Heart right ventricle (tissue), 16 donors: ENCODE data around the gene GPC5. TPM values are rescaled to one million over a fixed set of nuclear protein-coding genes. Genes with fewer than 3 reads are reported as not detected.

Experiments
- ATAC-seq, 8 donors: fragments of 200-7000 bp; cut with Tn5 transposase; one replicate each; pipeline ENCODE4 v1.9.1; 2020; ENCODE audit warnings: mild to moderate bottlenecking in 8 of 8, moderate library complexity in 8 of 8, moderate number of reproducible peaks in 1 of 8
- DNase-seq, 2 donors: peaks; one replicate each; pipeline ENCODE4 v3.0.0-alpha.2; 2020
- H3K27ac ChIP-seq, 10 donors: fragments of 200-600 bp; sonication (generic) in 2 of 10; one replicate each; pipeline versions ENCODE4 v1.5.0 to v1.8.0; 2020 to 2022; ENCODE audit warnings: mild to moderate bottlenecking in 3 of 10
- H3K27me3 ChIP-seq, 7 donors: fragments of 200-600 bp; one replicate each; pipeline ENCODE4 v1.8.0; 2021 to 2022; ENCODE audit warnings: mild to moderate bottlenecking in 2 of 7
- H3K36me3 ChIP-seq, 9 donors: fragments of 200-600 bp; sonication (generic) in 1 of 9; one replicate each; pipeline versions ENCODE4 v1.5.0 to v1.8.0; 2020 to 2022; ENCODE audit warnings: mild to moderate bottlenecking in 2 of 9
- H3K4me1 ChIP-seq, 9 donors: fragments of 200-600 bp; sonication (generic) in 1 of 9; one replicate each; pipeline versions ENCODE4 v1.5.0 to v1.8.0; 2020 to 2022; ENCODE audit warnings: mild to moderate bottlenecking in 4 of 9
- H3K4me3 ChIP-seq, 10 donors: fragments of 200-600 bp; sonication (generic) in 2 of 10; one replicate each; pipeline versions ENCODE4 v1.5.0 to v1.8.0; 2020 to 2022; ENCODE audit warnings: mild to moderate bottlenecking in 7 of 10, moderate library complexity in 2 of 10
- H3K9me3 ChIP-seq, 11 donors: fragments of 200-600 bp in 10 of 11; sonication (generic) in 2 of 11; one replicate each; pipeline versions ENCODE4 v1.5.0 to v1.8.0; 2013 to 2022; ENCODE audit warnings: mild to moderate bottlenecking in 2 of 11, control low read depth in 1 of 11, moderate library complexity in 1 of 11
- WGBS, 2 donors: extraction: QIAGEN DNeasy Blood & Tissue Kit; methylation state at CpG; one replicate each; pipeline ENCODE4 v1.1.7; 2013; ENCODE audit warnings: inconsistent platforms in 1 of 2; 5-methylcytosine and 5-hydroxymethylcytosine counted together
- intact Hi-C, 10 donors: fragments of 100-400 bp; cut with DNase I; formaldehyde crosslinking; loops; one replicate each; pipeline versions ENCODE4 v1.11.1 to v1.14.2; 2022
- polyA plus RNA-seq, 2 donors: library from polyadenylated mRNA; stranded (reverse); fragments of 200-250 nt; gene quantifications; one replicate each; pipeline ENCODE4 v1.2.3, GENCODE V29; 2013
- total RNA-seq, 10 donors: library from RNA; stranded (reverse); fragmentation: NEBNext Ultra II Directional in 3 of 10; extraction: Animal tissue kit (Norgen Biotek cat#: 25700) in 3 of 10; gene quantifications; one replicate each; pipeline versions ENCODE4 v1.2.1 to v1.2.4, GENCODE V29; 2021 to 2023
- TF ChIP-seq, protein P1 (sequence below), 9 donors: fragments of 200-600 bp; sonication (generic) in 2 of 9; IDR thresholded peaks; one replicate each; pipeline versions ENCODE4 v1.5.0 to v1.8.0; 2021 to 2022; ENCODE audit warnings: antibody characterized with exemption in 9 of 9, mild to moderate bottlenecking in 5 of 9, moderate library complexity in 1 of 9
- donor health status: Arrhythmogenic right ventricular cardiomyopathy.
- donor health status: ischemic (EF 13 %, LVEDD 7.1; RV severe dilation, severe dysfunction).
- donor health status: healthy with polysubstance abuse.
- donor health status: DM: no; HTN: yes; CAD: no.
- donor health status: DM: no; HTN: no; CAD: no.
- donor health status: ischemic (EF 25% LVEDD 6.9; RV normal size, moderate dysfunction).
- donor health status: ischemic (EF 25% LVEDD 5.7; RV mildly dilated, moderate dysfunction).
- donor health status: healthy.
- donor health status: DM: yes; HTN: yes; CAD: no.
- donor health status: Ischemic cardiomyopathy.
- donor health status: ischemic (EF 35%, LVEDD 5.7; RV mildly dilated, moderate dysfunction).
- donor health status: nonischemic (EF 11% LVEDD 7.7; RV severe dilation, severe dysfunction).
- donor health status: DM: yes; HTN: yes; CAD: no.
- donor health status: PGD.
- donor health status: ischemic (EF 29% LVEDD 5.4; RV normal size, mild dysfunction).
- donor health status: nonischemic (EF 23%, LVEDD 6.1; RV moderate dilation, normal function).

GPC5 gene
- total and polyA plus RNA-seq, 12 donors = 0.01 to 3.5 (median 0.70) TPM; not detected in 1

DNA sequence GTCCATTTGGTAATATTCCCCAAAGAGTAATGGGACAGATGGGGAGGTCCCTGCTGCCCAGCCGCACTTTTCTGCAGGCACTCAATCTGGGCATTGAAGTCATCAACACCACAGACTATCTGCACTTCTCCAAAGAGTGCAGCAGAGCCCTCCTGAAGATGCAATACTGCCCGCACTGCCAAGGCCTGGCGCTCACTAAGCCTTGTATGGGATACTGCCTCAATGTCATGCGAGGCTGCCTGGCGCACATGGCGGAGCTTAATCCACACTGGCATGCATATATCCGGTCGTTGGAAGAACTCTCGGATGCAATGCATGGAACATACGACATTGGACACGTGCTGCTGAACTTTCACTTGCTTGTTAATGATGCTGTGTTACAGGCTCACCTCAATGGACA, 295.0 kb downstream of the GPC5 start:
- ATAC-seq = no peak

GRCh38 chr13:91698308-91698707, 299.9 kb downstream of the GPC5 start:
- TF ChIP-seq, protein P1, sequence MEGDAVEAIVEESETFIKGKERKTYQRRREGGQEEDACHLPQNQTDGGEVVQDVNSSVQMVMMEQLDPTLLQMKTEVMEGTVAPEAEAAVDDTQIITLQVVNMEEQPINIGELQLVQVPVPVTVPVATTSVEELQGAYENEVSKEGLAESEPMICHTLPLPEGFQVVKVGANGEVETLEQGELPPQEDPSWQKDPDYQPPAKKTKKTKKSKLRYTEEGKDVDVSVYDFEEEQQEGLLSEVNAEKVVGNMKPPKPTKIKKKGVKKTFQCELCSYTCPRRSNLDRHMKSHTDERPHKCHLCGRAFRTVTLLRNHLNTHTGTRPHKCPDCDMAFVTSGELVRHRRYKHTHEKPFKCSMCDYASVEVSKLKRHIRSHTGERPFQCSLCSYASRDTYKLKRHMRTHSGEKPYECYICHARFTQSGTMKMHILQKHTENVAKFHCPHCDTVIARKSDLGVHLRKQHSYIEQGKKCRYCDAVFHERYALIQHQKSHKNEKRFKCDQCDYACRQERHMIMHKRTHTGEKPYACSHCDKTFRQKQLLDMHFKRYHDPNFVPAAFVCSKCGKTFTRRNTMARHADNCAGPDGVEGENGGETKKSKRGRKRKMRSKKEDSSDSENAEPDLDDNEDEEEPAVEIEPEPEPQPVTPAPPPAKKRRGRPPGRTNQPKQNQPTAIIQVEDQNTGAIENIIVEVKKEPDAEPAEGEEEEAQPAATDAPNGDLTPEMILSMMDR (IDR thresholded peaks at IDR 0.05) = no peak
- H3K27me3 ChIP-seq = no peaks in the 10 kb centered on the region
- DNase-seq (no peak), ATAC-seq (no peak)
- intact Hi-C loops = no loop called here
- no peak overlapping the region for H3K27ac ChIP-seq
- 90 to 92% methylated on average over 2 of the region's 2 CpGs for WGBS, 2 donors
- no peak overlapping the region for H3K4me3 ChIP-seq
- H3K9me3 ChIP-seq = peaks cover 0 to 13% (median 0%) of the 10 kb centered on the region in 11 donors
- no peaks in the 10 kb centered on the region for H3K36me3 ChIP-seq
- no peaks in the 10 kb centered on the region for H3K4me1 ChIP-seq

More for the DNA sequence above, 295.0 kb downstream of the GPC5 start:
- Histone ChIP-seq H3K9me3 (no peaks in the 10 kb centered on the region), H3K4me1 (no peaks in the 10 kb centered on the region), H3K27ac (no peak overlapping the region), H3K27me3 (no peaks in the 10 kb centered on the region), H3K36me3 (no peaks in the 10 kb centered on the region), H3K4me3 (no peak overlapping the region)
- intact Hi-C loops = no loop called here
- DNase-seq = no peak
- WGBS, 2 donors = 91 to 93% methylated on average over 11 of the region's 11 CpGs
- TF ChIP-seq, protein P1 (IDR thresholded peaks at IDR 0.05) = no peak

GRCh38 chr13:91698767-91699166, 300.3 kb downstream of the GPC5 start:
- H3K4me3 ChIP-seq = no peak overlapping the region
- no peaks in the 10 kb centered on the region for H3K4me1 ChIP-seq
- DNase-seq = no peak
- 74 to 82% methylated on average over 3 of the region's 3 CpGs for WGBS, 2 donors
- H3K36me3 ChIP-seq = no peaks in the 10 kb centered on the region
- H3K9me3 ChIP-seq = peaks cover 0 to 13% (median 0%) of the 10 kb centered on the region in 11 donors
- intact Hi-C loops = no loop called here
- no peaks in the 10 kb centered on the region for H3K27me3 ChIP-seq
- ATAC-seq = no peak
- no peak overlapping the region for H3K27ac ChIP-seq
- TF ChIP-seq, protein P1 (IDR thresholded peaks at IDR 0.05) = no peak

DNA sequence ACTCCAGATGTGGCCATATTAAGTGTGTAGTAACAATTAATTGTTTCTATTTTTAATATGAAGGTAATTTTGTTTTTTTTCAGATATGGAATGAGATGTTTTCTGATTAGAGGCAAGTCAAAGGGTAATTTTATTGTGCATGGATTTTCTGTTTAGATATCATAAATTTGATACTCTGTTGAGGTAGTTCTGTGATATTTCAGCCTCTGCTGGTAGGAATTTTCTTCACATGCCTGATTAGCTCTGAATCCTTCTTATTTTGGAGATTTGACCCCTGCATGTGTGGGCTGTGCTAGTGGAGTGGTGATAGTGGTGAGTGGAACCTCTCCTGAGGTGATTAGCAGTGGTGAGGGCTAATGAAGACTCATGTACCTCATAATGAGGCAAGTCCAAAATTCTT, 301.4 kb downstream of the GPC5 start:
- DNase-seq = no peak
- ATAC-seq = no peak
- H3K27me3 ChIP-seq = no peaks in the 10 kb centered on the region
- intact Hi-C loops = no loop called here
- H3K4me3 ChIP-seq = no peak overlapping the region
- TF ChIP-seq, protein P1 (IDR thresholded peaks at IDR 0.05) = no peak
- H3K27ac ChIP-seq = no peak overlapping the region
- H3K4me1 ChIP-seq = no peaks in the 10 kb centered on the region
- H3K36me3 ChIP-seq = no peaks in the 10 kb centered on the region
- peaks cover 0 to 13% (median 0%) of the 10 kb centered on the region in 11 donors for H3K9me3 ChIP-seq
